CD8-positive, alpha-beta memory T cell (primary cell): ENCODE results near the gene ZFYVE26. TPM values are rescaled to one million over a fixed set of nuclear protein-coding genes. Genes with fewer than 3 reads are reported as not detected.
A peak's percentile ranks its signal among the peaks of the same experiment; 100 is the strongest.

ENCODE experiments used
- CTCF ChIA-PET: fragments of 350-600 bp; sonication (Branson Sonifier 250); formaldehyde crosslinking; loops from one replicate; lab custom pipeline; 2021; ENCODE audit warnings: antibody characterized with exemption; lab: Charles Lee
- POLR2A ChIA-PET: fragments of 350-600 bp; sonication (Branson Sonifier 250); formaldehyde crosslinking; loops from one replicate; lab custom pipeline; 2021; ENCODE audit warnings: antibody characterized with exemption; lab: Charles Lee
- DNase-seq, 5 donors: peaks; one replicate each; pipeline versions ENCODE4 v3.0.0 to v3.0.0-alpha.2; 2020 to 2022; ENCODE audit warnings: mixed read lengths in 1 of 5
- H3K27ac ChIP-seq: one replicate; pipeline ENCODE4 v1.7.0; 2013; ENCODE audit warnings: low read depth, mild to moderate bottlenecking, low read length, moderate library complexity
- H3K27me3 ChIP-seq: 2 replicates; pipeline ENCODE4 v1.7.0; 2013; ENCODE audit warnings: low read length, mild to moderate bottlenecking; ENCODE audit not compliant: insufficient read depth, poor library complexity, severe bottlenecking
- H3K36me3 ChIP-seq: 2 replicates; pipeline ENCODE4 v1.7.0; 2013; ENCODE audit warnings: mild to moderate bottlenecking, low read length, moderate library complexity; ENCODE audit not compliant: insufficient read depth
- H3K4me1 ChIP-seq: 2 replicates; pipeline ENCODE4 v1.7.0; 2013; ENCODE audit warnings: mild to moderate bottlenecking, low read length, moderate library complexity; ENCODE audit not compliant: insufficient read depth
- H3K4me3 ChIP-seq: 2 replicates; pipeline ENCODE4 v1.7.0; 2013; ENCODE audit warnings: mild to moderate bottlenecking, low read length
- H3K9me3 ChIP-seq: 2 replicates; pipeline ENCODE4 v1.7.0; 2013; ENCODE audit warnings: mild to moderate bottlenecking, low read length
- H3K27ac Mint-ChIP-seq, 8 donors: one replicate each; pipeline ENCODE4 v1.8.0; 2020 to 2021; ENCODE audit warnings: mixed read lengths in 8 of 8, mild to moderate bottlenecking in 6 of 8, inconsistent platforms in 3 of 8, moderate library complexity in 3 of 8
- H3K27me3 Mint-ChIP-seq, 2 donors: one replicate each; pipeline ENCODE4 v1.8.0; 2020 to 2021; ENCODE audit warnings: mixed read lengths in 2 of 2, mild to moderate bottlenecking in 1 of 2, moderate library complexity in 1 of 2
- H3K36me3 Mint-ChIP-seq, 3 donors: one replicate each; pipeline ENCODE4 v1.8.0; 2020 to 2021; ENCODE audit warnings: mixed read lengths in 3 of 3, inconsistent platforms in 1 of 3, mild to moderate bottlenecking in 1 of 3
- H3K4me1 Mint-ChIP-seq, 3 donors: one replicate each; pipeline ENCODE4 v1.8.0; 2020 to 2021; ENCODE audit warnings: mixed read lengths in 3 of 3, inconsistent platforms in 1 of 3, mild to moderate bottlenecking in 1 of 3
- H3K4me3 Mint-ChIP-seq, 7 donors: one replicate each; pipeline ENCODE4 v1.8.0; 2020 to 2021; ENCODE audit warnings: mixed read lengths in 7 of 7, mild to moderate bottlenecking in 6 of 7, moderate library complexity in 4 of 7, inconsistent platforms in 2 of 7
- H3K9me3 Mint-ChIP-seq, 5 donors: one replicate each; pipeline ENCODE4 v1.8.0; 2020 to 2022; ENCODE audit warnings: mixed read lengths in 5 of 5, mild to moderate bottlenecking in 3 of 5, moderate library complexity in 2 of 5, inconsistent platforms in 1 of 5
- polyA plus RNA-seq: library from polyadenylated mRNA; unstranded; fragments of 300-500 nt; fragmentation: Illumina TruSeq; gene quantifications from one replicate; pipeline ENCODE4 v1.2.3, GENCODE V29; 2021
- total RNA-seq, 2 experiments: library from RNA; stranded (reverse); gene quantifications; one replicate each; pipeline ENCODE4 v1.2.3, GENCODE V29; 2021

Gene ZFYVE26
- total and polyA plus RNA-seq, 3 experiments from 2014 or later = 4.1 to 19.9 (median 19.0) TPM

GRCh38 chr14:67738740-67739504 is 77.5 kb downstream of the ZFYVE26 start:
- no peaks in the 10 kb centered on the region for H3K9me3 Mint-ChIP-seq
- H3K9me3 ChIP-seq = no peaks in the 10 kb centered on the region
- H3K4me1 ChIP-seq = no peaks in the 10 kb centered on the region
- H3K4me1 Mint-ChIP-seq = peaks cover 0 to 6% (median 6%) of the 10 kb centered on the region in 3 donors
- no peak overlapping the region for H3K4me3 Mint-ChIP-seq
- H3K27me3 Mint-ChIP-seq = peaks cover 0 to 2% of the 10 kb centered on the region in 2 donors
- ChIA-PET CTCF (no interaction called here), POLR2A (no interaction called here)
- H3K36me3 ChIP-seq = no peaks in the 10 kb centered on the region
- H3K27ac ChIP-seq = no peak overlapping the region
- no peaks in the 10 kb centered on the region for H3K27me3 ChIP-seq
- H3K36me3 Mint-ChIP-seq = peaks cover 0 to 2% (median 0%) of the 10 kb centered on the region in 3 donors
- peak overlapping the region in 5 of 8 donors; percentile 14 to 76 (median 41) for H3K27ac Mint-ChIP-seq
- DNase-seq = peak in 2 of 5 donors; percentile 10 to 23
- no peak overlapping the region for H3K4me3 ChIP-seq

GRCh38 chr14:67736771-67737170 is 79.6 kb downstream of the ZFYVE26 start:
- H3K4me3 Mint-ChIP-seq = no peak overlapping the region

GRCh38 chr14:67735336-67736147 is 80.8 kb downstream of the ZFYVE26 start:
- no peaks in the 10 kb centered on the region for H3K27me3 Mint-ChIP-seq
- ChIA-PET CTCF (no interaction called here), POLR2A (no interaction called here)
- no peaks in the 10 kb centered on the region for H3K36me3 ChIP-seq
- peaks cover 0 to 6% (median 6%) of the 10 kb centered on the region in 3 donors for H3K4me1 Mint-ChIP-seq
- H3K9me3 ChIP-seq = no peaks in the 10 kb centered on the region
- no peak overlapping the region for H3K4me3 ChIP-seq
- H3K27me3 ChIP-seq = no peaks in the 10 kb centered on the region
- H3K27ac ChIP-seq = no peak overlapping the region
- no peaks in the 10 kb centered on the region for H3K4me1 ChIP-seq
- H3K4me3 Mint-ChIP-seq = no peak overlapping the region
- no peaks in the 10 kb centered on the region for H3K36me3 Mint-ChIP-seq
- H3K27ac Mint-ChIP-seq = no peak overlapping the region
- no peak for DNase-seq
- no peaks in the 10 kb centered on the region for H3K9me3 Mint-ChIP-seq

More at GRCh38 chr14:67736771-67737170, 79.6 kb downstream of the ZFYVE26 start:
- Histone ChIP-seq H3K4me3 (no peak overlapping the region), H3K27me3 (no peaks in the 10 kb centered on the region), H3K4me1 (no peaks in the 10 kb centered on the region), H3K9me3 (no peaks in the 10 kb centered on the region), H3K27ac (no peak overlapping the region), H3K36me3 (no peaks in the 10 kb centered on the region)
- Mint-ChIP-seq H3K27ac (no peak overlapping the region), H3K9me3 (no peaks in the 10 kb centered on the region), H3K36me3 (no peaks in the 10 kb centered on the region), H3K27me3 (peaks cover 0 to under 1% of the 10 kb centered on the region in 2 donors), H3K4me1 (peaks cover 0 to 6% (median 6%) of the 10 kb centered on the region in 3 donors)
- CTCF ChIA-PET = no interaction called here
- no peak for DNase-seq
- POLR2A ChIA-PET = interaction anchor here (0.7 kb wide), 1 partner anchor 10 kb away, joined by 5 read pairs; no protein-coding TSS in a partner anchor

- peaks cover 0 to 6% (median 6%) of the 10 kb centered on the region in 3 donors for H3K4me1 Mint-ChIP-seq
- Histone ChIP-seq H3K27me3 (no peaks in the 10 kb centered on the region), H3K4me1 (no peaks in the 10 kb centered on the region), H3K4me3 (no peak overlapping the region), H3K9me3 (no peaks in the 10 kb centered on the region), H3K36me3 (no peaks in the 10 kb centered on the region), H3K27ac (no peak overlapping the region)
- peak overlapping the region in 1 of 8 donors; percentile 4 for H3K27ac Mint-ChIP-seq
- no peak for DNase-seq
- H3K4me3 Mint-ChIP-seq = no peak overlapping the region
- ChIA-PET CTCF (no interaction called here), POLR2A (no interaction called here)
- peaks cover 0 to 3% (median 0%) of the 10 kb centered on the region in 3 donors for H3K36me3 Mint-ChIP-seq
- H3K9me3 Mint-ChIP-seq = no peaks in the 10 kb centered on the region
- no peaks in the 10 kb centered on the region for H3K27me3 Mint-ChIP-seq
Observed at GRCh38 chr14:67734675-67735074, 81.7 kb downstream of the ZFYVE26 start.

- no peaks in the 10 kb centered on the region for H3K4me1 Mint-ChIP-seq
- CTCF ChIA-PET = no interaction called here
- no peak for DNase-seq
- no peaks in the 10 kb centered on the region for H3K36me3 ChIP-seq
- no peak overlapping the region for H3K4me3 ChIP-seq
- no peaks in the 10 kb centered on the region for H3K27me3 ChIP-seq
- H3K4me3 Mint-ChIP-seq = no peak overlapping the region
- no peak overlapping the region for H3K27ac ChIP-seq
- POLR2A ChIA-PET = no interaction called here
- H3K36me3 Mint-ChIP-seq = peaks cover 0 to 5% (median 0%) of the 10 kb centered on the region in 3 donors
- H3K9me3 Mint-ChIP-seq = no peaks in the 10 kb centered on the region
- peak overlapping the region in 1 of 8 donors; percentile 10 for H3K27ac Mint-ChIP-seq
- H3K4me1 ChIP-seq = no peaks in the 10 kb centered on the region
- no peaks in the 10 kb centered on the region for H3K27me3 Mint-ChIP-seq
- no peaks in the 10 kb centered on the region for H3K9me3 ChIP-seq
Observed at GRCh38 chr14:67733616-67734015, 82.8 kb downstream of the ZFYVE26 start.

- peaks cover 7 to 16% of the 10 kb centered on the region in 2 donors for H3K27me3 Mint-ChIP-seq
- Histone ChIP-seq H3K36me3 (no peaks in the 10 kb centered on the region), H3K4me3 (no peak overlapping the region), H3K27ac (no peak overlapping the region), H3K4me1 (no peaks in the 10 kb centered on the region), H3K27me3 (peaks cover 7% of the 10 kb centered on the region), H3K9me3 (no peaks in the 10 kb centered on the region)
- H3K27ac Mint-ChIP-seq = no peak overlapping the region
- CTCF ChIA-PET = no interaction called here
- no peak overlapping the region for H3K4me3 Mint-ChIP-seq
- no peaks in the 10 kb centered on the region for H3K9me3 Mint-ChIP-seq
- no peak for DNase-seq
- POLR2A ChIA-PET = no interaction called here
- H3K36me3 Mint-ChIP-seq = peaks cover 0 to 6% (median 0%) of the 10 kb centered on the region in 3 donors
- H3K4me1 Mint-ChIP-seq = no peaks in the 10 kb centered on the region
Observed at GRCh38 chr14:67729072-67729885, 87.1 kb downstream of the ZFYVE26 start.

GRCh38 chr14:67728258-67728657 is 88.1 kb downstream of the ZFYVE26 start:
- CTCF ChIA-PET = no interaction called here

More at GRCh38 chr14:67728258-67728657, 88.1 kb downstream of the ZFYVE26 start:
- Histone ChIP-seq H3K27me3 (peaks cover 14% of the 10 kb centered on the region), H3K4me1 (no peaks in the 10 kb centered on the region), H3K36me3 (no peaks in the 10 kb centered on the region), H3K27ac (no peak overlapping the region), H3K4me3 (no peak overlapping the region), H3K9me3 (no peaks in the 10 kb centered on the region)
- Mint-ChIP-seq H3K9me3 (no peaks in the 10 kb centered on the region), H3K4me3 (no peak overlapping the region), H3K27me3 (peaks cover 9 to 26% of the 10 kb centered on the region in 2 donors), H3K27ac (no peak overlapping the region), H3K4me1 (no peaks in the 10 kb centered on the region), H3K36me3 (peaks cover 0 to 6% (median 0%) of the 10 kb centered on the region in 3 donors)
- no peak for DNase-seq
- POLR2A ChIA-PET = no interaction called here
